Breast epithelium (tissue), 3 donors: ENCODE data around the gene ART1.

ENCODE experiments used
- CTCF ChIP-seq, 3 donors: fragments of 450-650 bp; IDR thresholded peaks; one replicate each; pipeline ENCODE4 v1.5.1; 2016 to 2017; ENCODE audit warnings: antibody characterized with exemption in 3 of 3, mild to moderate bottlenecking in 3 of 3, moderate library complexity in 3 of 3
- POLR2A ChIP-seq: fragments of 450-650 bp; IDR thresholded peaks from one replicate; pipeline ENCODE4 v1.6.1; 2016; ENCODE audit warnings: antibody characterized with exemption, mild to moderate bottlenecking, moderate library complexity
- POLR2AphosphoS5 ChIP-seq, 3 donors: sonication (generic); formaldehyde crosslinking; IDR thresholded peaks; one replicate each; pipeline ENCODE4 v1.6.1; 2017; ENCODE audit warnings: antibody characterized with exemption in 3 of 3

- TF ChIP-seq CTCF (IDR thresholded peaks at IDR 0.05) (no peak), POLR2A (no peak), POLR2AphosphoS5 (IDR thresholded peaks at IDR 0.05) (no peak)
Observed at GRCh38 chr11:3700410-3700809, 55.5 kb downstream of the ART1 start.
